B cell (primary cell): Measurements from ENCODE around the gene NCMAP. TPM values are rescaled to one million over a fixed set of nuclear protein-coding genes. Genes with fewer than 3 reads are reported as not detected.
"Not testable (repeated sequence)": the region's sequence is repeated elsewhere in the genome, so short reads cannot be mapped to it uniquely, and the experiment has no call there.

Experiments used
- ATAC-seq: fragments of 200-7000 bp; cut with Tn5 transposase; one replicate; pipeline ENCODE4 v1.10.0; 2021; ENCODE audit warnings: low read depth, mild to moderate bottlenecking, moderate number of reproducible peaks, moderate library complexity
- CTCF ChIA-PET: fragments of 350-600 bp; sonication (Branson Sonifier 250); formaldehyde crosslinking; loops from one replicate; lab custom pipeline; 2021; ENCODE audit warnings: antibody characterized with exemption, inconsistent platforms; lab: Charles Lee
- POLR2A ChIA-PET: fragments of 350-600 bp; sonication (Branson Sonifier 250); formaldehyde crosslinking; loops from one replicate; lab custom pipeline; 2021; ENCODE audit warnings: antibody characterized with exemption; lab: Charles Lee
- DNase-seq: peaks from one replicate; pipeline ENCODE4 v3.0.0; 2013
- H2AFZ ChIP-seq: 2 replicates; pipeline ENCODE4 v1.6.1; 2012; ENCODE audit warnings: mild to moderate bottlenecking, low read depth, low read length; ENCODE audit not compliant: insufficient read depth, poor library complexity, severe bottlenecking
- H3K27ac ChIP-seq, 2 donors: 1 replicate in 1 of 2; 2 replicates in 1 of 2; pipeline ENCODE4 v1.5.1; 2012 to 2013; ENCODE audit warnings: low read length in 2 of 2, mild to moderate bottlenecking in 2 of 2, moderate library complexity in 1 of 2
- H3K27me3 ChIP-seq, 4 experiments: fragments of 200-600 bp in 1 of 4; sonication (generic) in 1 of 4; replicated peaks in 1 of 4; 1 replicate in 2 of 4; 2 replicates in 2 of 4; pipeline versions ENCODE4 v1.6.1 to v1.7.0; 2013 to 2016; ENCODE audit warnings: low read length in 3 of 4, mild to moderate bottlenecking in 2 of 4, mixed read lengths in 1 of 4, moderate library complexity in 1 of 4; ENCODE audit not compliant: insufficient read depth in 4 of 4, control insufficient read depth in 3 of 4; ENCODE audit errors: control extremely low read depth in 1 of 4
- H3K36me3 ChIP-seq, 2 experiments: replicated peaks in 1 of 2; 1 replicate in 1 of 2; 2 replicates in 1 of 2; pipeline versions ENCODE4 v1.6.1 to v1.7.1; 2013; ENCODE audit warnings: low read length in 1 of 2; ENCODE audit not compliant: insufficient read depth in 2 of 2, control insufficient read depth in 1 of 2; ENCODE audit errors: control extremely low read depth in 1 of 2, extremely low read depth in 1 of 2
- H3K4me1 ChIP-seq, 2 donors: fragments of 200-600 bp in 1 of 2; sonication (generic) in 1 of 2; 1 replicate in 1 of 2; 2 replicates in 1 of 2; pipeline versions ENCODE4 v1.5.1 to v1.6.1; 2013 to 2017; ENCODE audit warnings: low read length in 2 of 2; ENCODE audit not compliant: control insufficient read depth in 2 of 2, insufficient read depth in 2 of 2
- H3K4me2 ChIP-seq: replicated peaks from 2 replicates; pipeline ENCODE3; 2012; ENCODE audit warnings: mild to moderate bottlenecking, low read depth, low read length; ENCODE audit not compliant: poor library complexity, severe bottlenecking
- H3K4me3 ChIP-seq, 5 experiments: fragments of 200-600 bp in 1 of 5; sonication (generic) in 1 of 5; 1 replicate in 3 of 5; 2 replicates in 2 of 5; pipeline versions ENCODE4 v1.5.1 to v1.7.0; 2011 to 2016; ENCODE audit warnings: low read length in 4 of 5, mild to moderate bottlenecking in 4 of 5, low read depth in 2 of 5, control low read depth in 1 of 5, moderate library complexity in 1 of 5; ENCODE audit not compliant: insufficient read depth in 1 of 5; ENCODE audit errors: control extremely low read depth in 1 of 5, extremely low read depth in 1 of 5
- H3K79me2 ChIP-seq: fragments of 200-600 bp; sonication (generic); one replicate; pipeline ENCODE4 v1.6.0; 2016; ENCODE audit warnings: low read length; ENCODE audit not compliant: control insufficient read depth, insufficient read depth
- H3K9ac ChIP-seq: fragments of 200-600 bp; sonication (generic); 2 replicates; pipeline ENCODE4 v1.6.1; 2017; ENCODE audit warnings: mild to moderate bottlenecking, low read length, moderate library complexity
- H3K9me3 ChIP-seq, 3 donors: one replicate each; pipeline versions ENCODE4 v1.6.1 to v1.7.1; 2013; ENCODE audit warnings: low read length in 2 of 3; ENCODE audit not compliant: control insufficient read depth in 2 of 3, insufficient read depth in 1 of 3; ENCODE audit errors: control extremely low read depth in 1 of 3
- H4K20me1 ChIP-seq: 2 replicates; pipeline ENCODE4 v1.6.0; 2012; ENCODE audit warnings: mild to moderate bottlenecking, low read length; ENCODE audit not compliant: insufficient read depth, control insufficient read depth, poor library complexity, severe bottlenecking
- H3K27ac Mint-ChIP-seq: one replicate; pipeline ENCODE4 v1.8.0; 2021; ENCODE audit warnings: mixed read lengths
- H3K27me3 Mint-ChIP-seq: one replicate; pipeline ENCODE4 v1.8.0; 2021; ENCODE audit warnings: mixed read lengths
- H3K4me1 Mint-ChIP-seq: one replicate; pipeline ENCODE4 v1.8.0; 2021; ENCODE audit warnings: mixed read lengths
- H3K4me3 Mint-ChIP-seq: one replicate; pipeline ENCODE4 v1.8.0; 2021; ENCODE audit warnings: mixed read lengths
- H3K9me3 Mint-ChIP-seq: one replicate; pipeline ENCODE4 v1.8.0; 2022; ENCODE audit warnings: mixed read lengths; ENCODE audit not compliant: insufficient read depth
- EZH2 ChIP-seq: IDR thresholded peaks from 2 replicates; pipeline ENCODE4 v1.6.1; 2012; ENCODE audit warnings: borderline replicate concordance, low read depth, mild to moderate bottlenecking, moderate library complexity, low read length; ENCODE audit not compliant: insufficient read depth, poor library complexity, severe bottlenecking
- WGBS: methylation state at CpG from one replicate; pipeline ENCODE4 v1.1.5; 2013; ENCODE audit warnings: missing lambda C conversion rate; ENCODE audit not compliant: insufficient coverage; 5-methylcytosine and 5-hydroxymethylcytosine counted together
- intact Hi-C: fragments of 100-400 bp; cut with micrococcal nuclease; formaldehyde crosslinking; loops from one replicate; pipeline ENCODE4 v1.10.0; 2022
- polyA plus RNA-seq: library from polyadenylated mRNA; depleted of rRNA; stranded (reverse); fragments of >200 nt; gene quantifications from 2 replicates; pipeline ENCODE4 v1.2.3, GENCODE V29; 2012
- total RNA-seq, 2 donors: library from RNA; stranded (reverse); fragments of 120-200 nt in 1 of 2; gene quantifications; 1 replicate in 1 of 2; 2 replicates in 1 of 2; pipeline versions ENCODE4 v1.2.3 to v1.2.4, GENCODE V29; 2013 to 2022
- TF ChIP-seq, protein P1 (sequence below): fragments of 200-600 bp; IDR thresholded peaks from one replicate; pipeline ENCODE4 v1.8.0; 2022; ENCODE audit warnings: antibody characterized with exemption, mild to moderate bottlenecking

The NCMAP gene
- total and polyA plus RNA-seq, 2 donors (not counting 1 experiment from before 2014, with no cell fraction given), result not detected

DNA sequence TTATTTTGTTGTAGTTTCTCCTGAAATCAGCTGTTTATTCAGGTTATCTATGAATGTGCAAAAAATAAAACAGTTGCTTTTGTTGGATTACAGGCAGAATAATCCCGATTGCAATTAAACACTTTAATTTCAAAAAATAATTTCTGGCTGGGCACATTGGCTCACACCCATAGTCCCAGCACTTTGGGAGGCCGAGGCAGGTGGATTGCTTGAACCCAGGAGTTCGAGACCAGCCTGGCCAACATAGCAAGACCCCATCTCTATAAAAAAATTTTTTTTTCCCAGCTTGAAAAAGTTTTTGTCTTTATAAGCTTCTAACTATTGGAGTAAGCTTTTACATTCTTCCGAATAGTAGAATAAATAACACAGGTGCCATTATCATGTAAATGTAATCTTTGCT lies 38.0 kb upstream of the NCMAP start:
- H3K27me3 Mint-ChIP-seq, result no peaks in the 10 kb centered on the region

DNA sequence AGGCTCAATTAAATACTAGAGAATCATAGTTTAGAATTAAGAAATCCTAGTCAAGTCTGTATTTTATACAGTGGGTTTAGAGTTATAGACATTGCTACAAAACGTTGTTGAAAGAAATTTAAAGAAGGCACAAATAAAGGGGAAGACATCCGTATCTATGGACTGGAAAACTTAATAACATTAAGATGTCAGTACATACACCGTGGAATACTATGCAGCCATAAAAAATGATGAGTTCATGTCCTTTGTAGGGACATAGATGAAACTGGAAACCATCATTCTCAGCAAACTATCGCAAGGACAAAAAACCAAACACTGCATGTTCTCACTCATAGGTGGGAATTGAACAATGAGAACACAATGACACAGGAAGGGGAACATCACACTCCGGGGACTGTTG lies 35.6 kb upstream of the NCMAP start:
- H2AFZ ChIP-seq, H3K4me2 ChIP-seq, H3K9me3 Mint-ChIP-seq, H3K9me3 ChIP-seq, ATAC-seq, H3K4me1 ChIP-seq, H3K4me3 ChIP-seq, POLR2A ChIA-PET, H3K27ac ChIP-seq, H3K4me1 Mint-ChIP-seq, H3K4me3 Mint-ChIP-seq, CTCF ChIA-PET, H4K20me1 ChIP-seq, intact Hi-C loops, H3K27me3 ChIP-seq, H3K9ac ChIP-seq, H3K27ac Mint-ChIP-seq, H3K27me3 Mint-ChIP-seq, DNase-seq: not testable (repeated sequence)
- peaks cover 5 to 20% of the 10 kb centered on the region in 2 experiments for H3K36me3 ChIP-seq
- WGBS, result no CpG with 5 or more reads among the region's 5 CpGs
- H3K79me2 ChIP-seq, result peaks cover 31% of the 10 kb centered on the region

More for the DNA sequence above, 38.0 kb upstream of the NCMAP start:
- no peak overlapping the region for H2AFZ ChIP-seq
- no peaks in the 10 kb centered on the region for H3K27me3 ChIP-seq
- peaks cover 7% of the 10 kb centered on the region for H4K20me1 ChIP-seq
- ChIA-PET POLR2A (no interaction called here), CTCF (interaction anchor here (0.6 to 1.3 kb wide), 6 partner anchors 14 to 1099 kb away, joined by 3 to 6 read pairs (median 4); partner anchors contain the start of gene NIPAL3)
- peaks cover 22% of the 10 kb centered on the region for H3K79me2 ChIP-seq
- no peak overlapping the region for H3K4me2 ChIP-seq
- DNase-seq (no peak), ATAC-seq (no peak)
- no peaks in the 10 kb centered on the region for H3K4me1 ChIP-seq
- H3K4me1 Mint-ChIP-seq, result peaks cover 3% of the 10 kb centered on the region
- H3K9me3 ChIP-seq, result peaks cover 0 to 2% (median 0%) of the 10 kb centered on the region in 3 donors
- no peak overlapping the region for H3K4me3 Mint-ChIP-seq
- H3K4me3 ChIP-seq, result no peak overlapping the region
- H3K36me3 ChIP-seq, result peaks cover 3 to 23% of the 10 kb centered on the region in 2 experiments
- 100% methylated on average over 1 of the region's 4 CpGs for WGBS
- no peak overlapping the region for H3K27ac Mint-ChIP-seq
- no peak for TF ChIP-seq EZH2
- TF ChIP-seq, protein P1, sequence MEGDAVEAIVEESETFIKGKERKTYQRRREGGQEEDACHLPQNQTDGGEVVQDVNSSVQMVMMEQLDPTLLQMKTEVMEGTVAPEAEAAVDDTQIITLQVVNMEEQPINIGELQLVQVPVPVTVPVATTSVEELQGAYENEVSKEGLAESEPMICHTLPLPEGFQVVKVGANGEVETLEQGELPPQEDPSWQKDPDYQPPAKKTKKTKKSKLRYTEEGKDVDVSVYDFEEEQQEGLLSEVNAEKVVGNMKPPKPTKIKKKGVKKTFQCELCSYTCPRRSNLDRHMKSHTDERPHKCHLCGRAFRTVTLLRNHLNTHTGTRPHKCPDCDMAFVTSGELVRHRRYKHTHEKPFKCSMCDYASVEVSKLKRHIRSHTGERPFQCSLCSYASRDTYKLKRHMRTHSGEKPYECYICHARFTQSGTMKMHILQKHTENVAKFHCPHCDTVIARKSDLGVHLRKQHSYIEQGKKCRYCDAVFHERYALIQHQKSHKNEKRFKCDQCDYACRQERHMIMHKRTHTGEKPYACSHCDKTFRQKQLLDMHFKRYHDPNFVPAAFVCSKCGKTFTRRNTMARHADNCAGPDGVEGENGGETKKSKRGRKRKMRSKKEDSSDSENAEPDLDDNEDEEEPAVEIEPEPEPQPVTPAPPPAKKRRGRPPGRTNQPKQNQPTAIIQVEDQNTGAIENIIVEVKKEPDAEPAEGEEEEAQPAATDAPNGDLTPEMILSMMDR, result no peak
- H3K27ac ChIP-seq, result no peak overlapping the region
- intact Hi-C loops, result no loop called here
- H3K9ac ChIP-seq, result no peak overlapping the region
- no peaks in the 10 kb centered on the region for H3K9me3 Mint-ChIP-seq
